IMR-90 (cell line): ENCODE results near the gene KPNA2. TPM values are rescaled to one million over a fixed set of nuclear protein-coding genes. Genes with fewer than 3 reads are reported as not detected.
A peak's percentile ranks its signal among the peaks of the same experiment; 100 is the strongest.

Experiments used
- ATAC-seq: fragments of 200-7000 bp; cut with Tn5 transposase; 2 replicates; pipeline ENCODE4 v1.9.1; 2020; ENCODE audit warnings: low read depth, mild to moderate bottlenecking, moderate library complexity
- BruUV-seq: library from RNA; stranded (reverse); fragments of 400-500 nt; replicated peaks from 2 replicates; lab custom pipeline; 2021; lab: Mats Ljungman, UMichigan
- CTCF ChIA-PET: fragments of 300-600 bp; formaldehyde crosslinking; extraction: SDS; loops from one replicate; lab custom pipeline; 2021; ENCODE audit warnings: antibody characterized with exemption; lab: Yijun Ruan, JAX
- POLR2A ChIA-PET: fragments of 300-600 bp; sonication (Branson Sonifier 250); formaldehyde crosslinking; loops from one replicate; lab custom pipeline; 2022; ENCODE audit warnings: antibody characterized with exemption; ENCODE audit not compliant: unreplicated experiment; lab: Charles Lee
- DNase-seq: peaks from one replicate; pipeline ENCODE4 v3.0.0; 2013
- H2AFZ ChIP-seq: replicated peaks from 2 replicates; pipeline ENCODE3; 2013; ENCODE audit warnings: low read length, mild to moderate bottlenecking; ENCODE audit not compliant: poor library complexity
- H2AK5ac ChIP-seq: 2 replicates; pipeline ENCODE4 v1.6.1; 2013; ENCODE audit warnings: low read depth, low read length, inconsistent platforms
- H2AK9ac ChIP-seq: replicated peaks from 2 replicates; pipeline ENCODE3; 2013; ENCODE audit warnings: mild to moderate bottlenecking, low read depth, low read length, moderate library complexity; ENCODE audit not compliant: poor library complexity
- H2BK120ac ChIP-seq: 2 replicates; pipeline ENCODE4 v1.6.1; 2013; ENCODE audit warnings: low read depth, low read length, inconsistent platforms
- H2BK15ac ChIP-seq: 3 replicates; pipeline ENCODE4 v1.6.1; 2013; ENCODE audit warnings: low read depth, low read length, inconsistent platforms
- H2BK20ac ChIP-seq: 2 replicates; pipeline ENCODE4 v1.6.1; 2013; ENCODE audit warnings: low read depth, mild to moderate bottlenecking, inconsistent platforms, low read length, moderate library complexity
- H2BK5ac ChIP-seq: 2 replicates; pipeline ENCODE4 v1.6.1; 2013; ENCODE audit warnings: mild to moderate bottlenecking, low read depth, low read length, inconsistent platforms; ENCODE audit not compliant: poor library complexity, severe bottlenecking
- H3K14ac ChIP-seq: replicated peaks from 2 replicates; pipeline ENCODE4 v1.6.1; 2013; ENCODE audit warnings: low read depth, low read length, inconsistent platforms
- H3K18ac ChIP-seq: 2 replicates; pipeline ENCODE4 v1.6.1; 2013; ENCODE audit warnings: low read depth, low read length, control low read depth
- H3K23ac ChIP-seq: 2 replicates; pipeline ENCODE4 v1.6.1; 2013; ENCODE audit warnings: low read depth, low read length, inconsistent platforms
- H3K27ac ChIP-seq: 2 replicates; pipeline ENCODE4 v1.5.1; 2013; ENCODE audit warnings: mild to moderate bottlenecking, control low read depth, low read length; ENCODE audit not compliant: insufficient read depth
- H3K27me3 ChIP-seq: 2 replicates; pipeline ENCODE4 v1.6.1; 2013; ENCODE audit warnings: low read length; ENCODE audit not compliant: control insufficient read depth, insufficient read depth
- H3K36me3 ChIP-seq: 2 replicates; pipeline ENCODE4 v1.6.1; 2013; ENCODE audit warnings: low read length, mixed read lengths; ENCODE audit not compliant: control insufficient read depth, insufficient read depth
- H3K4ac ChIP-seq: 2 replicates; pipeline ENCODE4 v1.6.1; 2013; ENCODE audit warnings: low read depth, low read length, inconsistent platforms
- H3K4me1 ChIP-seq: 2 replicates; pipeline ENCODE4 v1.6.1; 2013; ENCODE audit warnings: low read length, mixed read lengths; ENCODE audit not compliant: control insufficient read depth, insufficient read depth
- H3K4me2 ChIP-seq: 2 replicates; pipeline ENCODE4 v1.6.1; 2013; ENCODE audit warnings: low read depth, mild to moderate bottlenecking, control low read depth, low read length, moderate library complexity
- H3K4me3 ChIP-seq: 2 replicates; pipeline ENCODE4 v1.5.1; 2013; ENCODE audit warnings: low read depth, mild to moderate bottlenecking, control low read depth, low read length, moderate library complexity; ENCODE audit not compliant: insufficient read depth
- H3K56ac ChIP-seq: 2 replicates; pipeline ENCODE4 v1.6.1; 2013; ENCODE audit warnings: low read length, inconsistent platforms; ENCODE audit not compliant: insufficient read depth; ENCODE audit errors: extremely low read depth
- H3K79me1 ChIP-seq, 2 experiments: 2 replicates each; pipeline ENCODE4 v1.6.1; 2013; ENCODE audit warnings: low read length in 2 of 2, inconsistent platforms in 1 of 2, low read depth in 1 of 2
- H3K9ac ChIP-seq: 2 replicates; pipeline ENCODE4 v1.6.1; 2013; ENCODE audit warnings: low read depth, low read length, control low read depth
- H3K9me1 ChIP-seq: 2 replicates; pipeline ENCODE4 v1.6.1; 2013; ENCODE audit warnings: low read length, inconsistent platforms; ENCODE audit not compliant: insufficient read depth
- H3K9me3 ChIP-seq: 2 replicates; pipeline ENCODE4 v1.6.1; 2013; ENCODE audit warnings: low read length; ENCODE audit not compliant: control insufficient read depth, insufficient read depth
- H4K20me1 ChIP-seq: 2 replicates; pipeline ENCODE4 v1.6.1; 2013; ENCODE audit warnings: low read length, inconsistent platforms; ENCODE audit not compliant: insufficient read depth
- H4K5ac ChIP-seq: 2 replicates; pipeline ENCODE4 v1.6.1; 2013; ENCODE audit warnings: mild to moderate bottlenecking, low read depth, low read length, control low read depth
- H4K8ac ChIP-seq, 2 experiments: 2 replicates each; pipeline ENCODE4 v1.6.1; 2013; ENCODE audit warnings: low read depth in 2 of 2, low read length in 2 of 2, control low read depth in 1 of 2, inconsistent platforms in 1 of 2
- H4K91ac ChIP-seq: 2 replicates; pipeline ENCODE4 v1.6.1; 2013; ENCODE audit warnings: low read depth, low read length, inconsistent platforms; ENCODE audit not compliant: insufficient read depth
- BHLHE40 ChIP-seq: fragments of 150-350 bp; IDR thresholded peaks from 2 replicates; pipeline ENCODE4 v1.6.1; 2016; ENCODE audit warnings: mild to moderate bottlenecking, low read depth, low read length
- CEBPB ChIP-seq: IDR thresholded peaks from 2 replicates; pipeline ENCODE4 v1.6.1; 2012; ENCODE audit warnings: low read depth, low read length, improper control_type of control experiment
- CHD1 ChIP-seq: IDR thresholded peaks from 2 replicates; pipeline ENCODE4 v1.6.1; 2012; ENCODE audit warnings: low read depth, low read length, improper control_type of control experiment
- FOS ChIP-seq: fragments of 150-350 bp; IDR thresholded peaks from 2 replicates; pipeline ENCODE4 v1.6.1; 2016; ENCODE audit warnings: low read depth, low read length
- MAFK ChIP-seq: IDR thresholded peaks from 2 replicates; pipeline ENCODE4 v1.6.1; 2012; ENCODE audit warnings: low read depth, low read length, improper control_type of control experiment
- MAZ ChIP-seq: IDR thresholded peaks from 2 replicates; pipeline ENCODE4 v1.6.1; 2012; ENCODE audit warnings: low read depth, mild to moderate bottlenecking, low read length, improper control_type of control experiment, moderate library complexity, borderline replicate concordance
- MXI1 ChIP-seq: IDR thresholded peaks from 2 replicates; pipeline ENCODE4 v1.6.1; 2012; ENCODE audit warnings: low read depth, mild to moderate bottlenecking, low read length, moderate library complexity, borderline replicate concordance
- NFE2L2 ChIP-seq: fragments of 150-350 bp; IDR thresholded peaks from 2 replicates; pipeline ENCODE4 v1.6.1; 2016; ENCODE audit warnings: low read depth, mild to moderate bottlenecking, low read length
- POLR2A ChIP-seq: IDR thresholded peaks from 2 replicates; pipeline ENCODE4 v1.6.1; 2012; ENCODE audit warnings: mild to moderate bottlenecking, low read depth, low read length
- RAD21 ChIP-seq: IDR thresholded peaks from 2 replicates; pipeline ENCODE4 v1.6.1; 2012; ENCODE audit warnings: low read length, improper control_type of control experiment
- RCOR1 ChIP-seq: IDR thresholded peaks from 2 replicates; pipeline ENCODE4 v1.6.1; 2012; ENCODE audit warnings: mild to moderate bottlenecking, low read length, improper control_type of control experiment; ENCODE audit not compliant: insufficient replicate concordance
- RFX5 ChIP-seq: IDR thresholded peaks from 2 replicates; pipeline ENCODE4 v1.8.0; 2012; ENCODE audit warnings: low read depth, mild to moderate bottlenecking, low read length, moderate library complexity
- SMC3 ChIP-seq: fragments of 150-350 bp; IDR thresholded peaks from 2 replicates; pipeline ENCODE4 v1.6.1; 2016; ENCODE audit warnings: low read depth, mild to moderate bottlenecking, antibody characterized with exemption, low read length, moderate library complexity
- WGBS, 2 experiments: methylation state at CpG; one replicate each; pipeline versions ENCODE4 v1.1.5 to v1.1.7; 2013; ENCODE audit warnings: missing lambda C conversion rate in 2 of 2; ENCODE audit not compliant: insufficient read length in 1 of 2; ENCODE audit errors: extremely low coverage in 2 of 2; 5-methylcytosine and 5-hydroxymethylcytosine counted together
- dilution Hi-C: fragments of 300-500 bp; cut with HindIII; formaldehyde crosslinking; loops from one replicate; pipeline ENCODE4 v1.14.3; 2018; ENCODE audit warnings: low sequenced_read_pairs; ENCODE audit not compliant: unreplicated experiment
- in situ Hi-C: fragments of 300-500 bp; cut with MboI; formaldehyde crosslinking; loops from 3 replicates; pipeline ENCODE4 v1.14.3; 2019; ENCODE audit warnings: low sequenced_read_pairs, inconsistent platforms, mixed read lengths
- intact Hi-C: fragments of 100-400 bp; cut with micrococcal nuclease; formaldehyde crosslinking; loops from 2 replicates; pipeline ENCODE4 v1.10.0; 2022
- polyA plus RNA-seq, 3 experiments: library from polyadenylated mRNA; depleted of rRNA; stranded (reverse); fragments of >200 nt; gene quantifications; 2 replicates each; pipeline ENCODE4 v1.2.3, GENCODE V29; 2012; ENCODE audit warnings: low replicate concordance in 1 of 3
- total RNA-seq: library from RNA; depleted of rRNA; stranded (reverse); fragments of >200 nt; gene quantifications from 2 replicates; pipeline ENCODE4 v1.2.3, GENCODE V29; 2012
- TF ChIP-seq, protein P1 (sequence below): conservative IDR thresholded peaks from 2 replicates; pipeline ENCODE4 v1.5.1; 2012; ENCODE audit warnings: mild to moderate bottlenecking, low read depth, low read length, improper control_type of control experiment
- TF ChIP-seq, protein P2 (sequence below): fragments of 150-350 bp; IDR thresholded peaks from 2 replicates; pipeline ENCODE4 v1.6.1; 2017; ENCODE audit warnings: mild to moderate bottlenecking, antibody characterized with exemption, low read length, low read depth

KPNA2 gene
- total and polyA plus RNA-seq, 2 of the 4 experiments (the other 2 are of a cell fraction), result 135 to 262 TPM

DNA sequence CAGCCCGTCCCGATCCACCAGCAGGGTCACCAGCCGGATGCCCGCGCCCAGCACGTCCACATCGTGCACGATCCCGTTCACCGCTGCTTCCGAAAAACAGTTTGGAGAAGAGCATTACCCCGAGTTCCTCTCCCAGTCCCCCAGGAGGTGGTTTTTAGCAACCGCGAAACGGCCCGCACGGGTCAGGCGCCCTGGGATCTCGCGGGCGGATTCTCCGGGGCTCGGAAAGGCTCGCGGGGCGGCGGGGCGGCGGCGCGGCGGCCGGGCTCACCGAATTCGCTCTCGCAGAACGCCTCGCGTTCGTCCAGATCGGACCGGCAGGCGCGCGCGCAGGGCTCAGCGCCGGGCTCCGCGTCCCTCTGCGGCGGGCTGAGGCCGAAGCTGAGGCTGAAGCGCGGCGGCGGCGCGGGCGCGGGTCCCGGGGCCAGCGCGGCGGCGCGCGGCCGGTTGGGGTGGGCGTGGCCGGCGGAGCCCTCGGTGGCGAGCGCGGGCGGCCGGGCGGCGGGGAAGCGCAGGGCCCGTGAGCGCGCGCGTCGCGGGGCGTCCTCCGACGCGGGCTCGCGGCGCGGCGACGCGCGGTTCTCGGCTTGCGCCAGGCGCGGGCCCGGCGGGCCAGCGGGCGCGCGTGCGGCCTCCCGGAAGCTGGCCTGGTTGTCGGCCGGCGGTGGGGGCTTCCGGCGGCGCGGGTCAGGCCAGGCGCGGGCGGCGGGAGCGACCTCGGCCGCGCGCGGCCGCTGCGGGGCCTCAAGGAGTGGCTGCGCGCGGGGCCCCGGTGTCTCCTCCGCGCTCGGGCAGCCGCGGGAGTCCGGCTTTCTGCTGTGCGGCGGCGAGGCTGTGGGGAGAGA is 42.2 kb upstream of the KPNA2 start:
- Histone ChIP-seq H3K4me3 (peak overlapping the region; percentile 72), H3K18ac (peak overlapping the region; percentile 19; the same call in 1 of the 2 replicates), H2AFZ (peak overlapping the region; percentile 94), H2BK5ac (peak overlapping the region; percentile 59), H3K79me1 (peaks cover 8 to 13% of the 10 kb centered on the region in 2 experiments; a peak in 3 of 4 replicates), H3K14ac (peak overlapping the region; percentile 76), H3K36me3 (no peaks in the 10 kb centered on the region), H2AK5ac (0 out of 2 replicates have a peak overlapping the region, but pooled peaks have one; percentile 36), H3K4ac (peak overlapping the region; percentile 92), H3K4me2 (peak overlapping the region; percentile 91), H4K5ac (peak overlapping the region; percentile 74), H3K27ac (peak overlapping the region; percentile 92), H3K9ac (peak overlapping the region; percentile 87), H3K27me3 (no peaks in the 10 kb centered on the region), H3K9me1 (peaks cover 8% of the 10 kb centered on the region; the same call in 1 of the 2 replicates), H4K91ac (peak overlapping the region; percentile 70), H3K23ac (peak overlapping the region; percentile 97), H3K56ac (peak overlapping the region; percentile 54), H4K20me1 (no peaks in the 10 kb centered on the region), H2AK9ac (peak overlapping the region; percentile 60), H2BK20ac (no peak overlapping the region), H3K4me1 (peaks cover 5% of the 10 kb centered on the region; the same call in 1 of the 2 replicates), H4K8ac (peak overlapping the region; percentile 84 to 86; a peak in 3 of 4 replicates), H3K9me3 (no peaks in the 10 kb centered on the region), H2BK15ac (no peak overlapping the region; the same call in 2 of the 3 replicates), H2BK120ac (peak overlapping the region; percentile 28; the same call in 1 of the 2 replicates)
- DNase-seq (peak; percentile 84), ATAC-seq (peak; percentile 84)
- ChIA-PET CTCF (interaction anchor here (1.4 kb wide), 1 partner anchor 30 kb away, joined by 3 read pairs; no protein-coding TSS in a partner anchor), POLR2A (interaction anchor here (0.6 kb wide), 1 partner anchor 1692 kb away, joined by 8 read pairs; no protein-coding TSS in a partner anchor)
- dilution Hi-C loops, result no loop called here
- in situ Hi-C loops, result no loop called here
- intact Hi-C loops, result loop anchor here (1.0 to 10.0 kb wide), 2 partner anchors 11 to 211 kb away; no protein-coding TSS in a partner anchor
- 0% methylated on average over 74 of the region's 144 CpGs; no CpG with 5 or more reads in 1 of the 2 experiments for WGBS, 2 experiments
- BruUV-seq, result TSS peak; percentile 45
- TF ChIP-seq CEBPB (no peak), MAZ (peak; percentile 87; the same call in 1 of the 2 replicates), RAD21 (no peak), RCOR1 (no peak), RFX5 (no peak), CHD1 (no peak), BHLHE40 (0 out of 2 replicates have a peak, but pooled peaks have one; percentile 45), FOS (no peak), MXI1 (no peak), POLR2A (peak; percentile 26; the same call in 1 of the 2 replicates), MAFK (no peak), SMC3 (no peak), NFE2L2 (no peak)
- TF ChIP-seq, protein P1, sequence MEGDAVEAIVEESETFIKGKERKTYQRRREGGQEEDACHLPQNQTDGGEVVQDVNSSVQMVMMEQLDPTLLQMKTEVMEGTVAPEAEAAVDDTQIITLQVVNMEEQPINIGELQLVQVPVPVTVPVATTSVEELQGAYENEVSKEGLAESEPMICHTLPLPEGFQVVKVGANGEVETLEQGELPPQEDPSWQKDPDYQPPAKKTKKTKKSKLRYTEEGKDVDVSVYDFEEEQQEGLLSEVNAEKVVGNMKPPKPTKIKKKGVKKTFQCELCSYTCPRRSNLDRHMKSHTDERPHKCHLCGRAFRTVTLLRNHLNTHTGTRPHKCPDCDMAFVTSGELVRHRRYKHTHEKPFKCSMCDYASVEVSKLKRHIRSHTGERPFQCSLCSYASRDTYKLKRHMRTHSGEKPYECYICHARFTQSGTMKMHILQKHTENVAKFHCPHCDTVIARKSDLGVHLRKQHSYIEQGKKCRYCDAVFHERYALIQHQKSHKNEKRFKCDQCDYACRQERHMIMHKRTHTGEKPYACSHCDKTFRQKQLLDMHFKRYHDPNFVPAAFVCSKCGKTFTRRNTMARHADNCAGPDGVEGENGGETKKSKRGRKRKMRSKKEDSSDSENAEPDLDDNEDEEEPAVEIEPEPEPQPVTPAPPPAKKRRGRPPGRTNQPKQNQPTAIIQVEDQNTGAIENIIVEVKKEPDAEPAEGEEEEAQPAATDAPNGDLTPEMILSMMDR, result no peak
- TF ChIP-seq, protein P2, sequence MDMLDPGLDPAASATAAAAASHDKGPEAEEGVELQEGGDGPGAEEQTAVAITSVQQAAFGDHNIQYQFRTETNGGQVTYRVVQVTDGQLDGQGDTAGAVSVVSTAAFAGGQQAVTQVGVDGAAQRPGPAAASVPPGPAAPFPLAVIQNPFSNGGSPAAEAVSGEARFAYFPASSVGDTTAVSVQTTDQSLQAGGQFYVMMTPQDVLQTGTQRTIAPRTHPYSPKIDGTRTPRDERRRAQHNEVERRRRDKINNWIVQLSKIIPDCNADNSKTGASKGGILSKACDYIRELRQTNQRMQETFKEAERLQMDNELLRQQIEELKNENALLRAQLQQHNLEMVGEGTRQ, result no peak
